ENCODE data around the gene ARFGAP1. TPM values are rescaled to one million over a fixed set of nuclear protein-coding genes. Genes with fewer than 3 reads are reported as not detected.

Gene ARFGAP1
- total and polyA plus RNA-seq, 2 of the 8 experiments (the other 6 are each of a cell fraction or from before 2014, with no cell fraction given) = 93.7 to 100 TPM

DNA sequence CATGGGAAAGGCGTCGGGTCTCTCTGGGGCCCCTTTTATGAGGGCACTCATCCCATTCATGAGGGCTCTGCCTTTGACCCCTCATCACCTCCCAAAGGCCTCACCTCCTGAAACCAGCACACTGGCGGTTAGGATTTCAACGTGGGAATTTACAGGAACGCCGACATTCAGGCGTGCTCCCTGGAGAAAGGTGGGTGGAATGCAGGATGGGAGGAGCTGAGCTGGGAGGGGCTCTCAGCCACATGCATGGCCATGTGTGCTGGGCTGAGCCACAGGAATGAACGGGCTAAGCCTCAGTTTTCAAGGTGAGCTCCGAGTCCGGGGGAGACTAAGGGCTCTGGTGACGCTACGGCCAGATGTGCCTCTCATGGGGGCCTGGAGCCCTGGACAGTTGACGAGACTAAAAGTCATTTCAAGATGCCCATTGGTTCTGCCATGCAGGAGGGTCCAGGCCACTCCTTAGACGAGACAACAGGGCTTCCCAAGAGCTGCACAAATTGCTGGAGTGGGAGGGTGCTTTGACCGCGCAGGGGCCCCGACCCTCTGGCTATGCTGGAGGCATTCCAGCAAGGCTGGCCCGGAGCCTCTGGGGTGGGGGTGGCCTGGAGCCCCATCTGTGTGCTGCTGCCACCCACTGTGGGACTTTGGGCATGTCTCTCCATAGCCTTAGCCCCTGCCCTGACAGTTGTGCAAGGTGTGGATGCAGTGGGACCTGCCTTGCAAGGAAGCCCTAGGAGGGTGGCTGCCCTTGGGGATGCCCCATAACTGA, 3.8 kb upstream of the ARFGAP1 start:
- Histone ChIP-seq H3K23ac (ENCODE audit: insufficient read length) (no peak overlapping the region), H4K5ac (ENCODE audit: insufficient read length, low read depth, low read length) (no peak overlapping the region), H4K91ac (replicated peaks; ENCODE audit: insufficient read length, low read length) (no peak overlapping the region), H2BK20ac (ENCODE audit: low read length) (no peak overlapping the region), H3K56ac (replicated peaks; ENCODE audit: insufficient read length, low read depth, low read length) (no peak overlapping the region), H3K79me2 (ENCODE audit: control insufficient read depth in 1 of 2, insufficient read depth in 2 of 2, low read length in 2 of 2) (peaks cover 7 to 9% of the 10 kb centered on the region in 2 experiments), H3K36me3 (ENCODE audit: control insufficient read depth in 2 of 4, insufficient read depth in 4 of 4, low read length in 3 of 4) (no peaks in the 10 kb centered on the region), H3K4me1 (replicated peaks in 1 of 4; ENCODE audit: control insufficient read depth in 3 of 4, insufficient read depth in 4 of 4, low read length in 3 of 4) (peaks cover 0 to 5% (median 1%) of the 10 kb centered on the region in 4 experiments; a peak in 5 of 7 replicates), H2AK5ac (ENCODE audit: low read depth, low read length) (no peak overlapping the region), H3K79me1 (ENCODE audit: low read depth, low read length) (peaks cover 2% of the 10 kb centered on the region), H2BK5ac (ENCODE audit: low read depth, low read length) (0 out of 2 replicates have a peak overlapping the region, but pooled peaks have one; percentile 26), H3K9ac (replicated peaks in 1 of 4; ENCODE audit: extremely low read depth in 1 of 4, low read depth in 3 of 4, low read length in 3 of 4) (no peak overlapping the region), H3K23me2 (ENCODE audit: low read depth, low read length) (no peaks in the 10 kb centered on the region), H2BK15ac (ENCODE audit: low read length) (no peak overlapping the region), H3K27me3 (replicated peaks in 1 of 4; ENCODE audit: control insufficient read depth in 3 of 4, extremely low read depth in 1 of 4, insufficient read depth in 3 of 4, low read length in 3 of 4) (peaks cover 0 to 2% (median 0%) of the 10 kb centered on the region in 4 experiments; a peak in 2 of 7 replicates), H2BK120ac (replicated peaks; ENCODE audit: low read depth, low read length) (no peak overlapping the region), H3K4me3 (ENCODE audit: extremely low read depth in 1 of 4, insufficient read depth in 2 of 4, low read depth in 3 of 4, low read length in 4 of 4) (no peak overlapping the region), H2AFZ (ENCODE audit: low read length) (no peak overlapping the region), H4K8ac (ENCODE audit: extremely low read depth, insufficient read depth, low read length) (peak overlapping the region; percentile 38; the same call in 1 of the 2 replicates), H3K4me2 (ENCODE audit: insufficient read depth in 1 of 2, low read depth in 2 of 2, low read length in 2 of 2) (no peak overlapping the region), H3K27ac (ENCODE audit: low read depth, low read length) (no peak overlapping the region), H2BK12ac (ENCODE audit: low read depth, low read length) (no peak overlapping the region), H3K14ac (ENCODE audit: insufficient read length) (no peak overlapping the region), H3K18ac (ENCODE audit: extremely low read depth, low read length) (no peak overlapping the region), H4K20me1 (replicated peaks in 1 of 2; ENCODE audit: control insufficient read depth in 1 of 2, insufficient read depth in 2 of 2, low read length in 2 of 2) (peaks cover 2 to 7% of the 10 kb centered on the region in 2 experiments), H3K9me3 (ENCODE audit: insufficient read depth in 2 of 2, low read depth in 1 of 2, low read length in 1 of 2) (no peaks in the 10 kb centered on the region), H3K4ac (replicated peaks; ENCODE audit: insufficient read length, low read depth, low read length) (no peak overlapping the region)
- TF ChIP-seq TAF1 (IDR thresholded peaks at IDR 0.05; ENCODE audit: low read depth, low read length) (no peak), BCL11A (IDR thresholded peaks at IDR 0.05; ENCODE audit: low read depth in 2 of 2, low read length in 2 of 2) (no peak), TEAD4 (IDR thresholded peaks at IDR 0.05; ENCODE audit: low read depth, low read length) (peak; percentile 46; the same call in 1 of the 2 replicates), CBX5 (IDR thresholded peaks at IDR 0.05; ENCODE audit: low read depth, low read length) (no peak), RXRA (IDR thresholded peaks at IDR 0.05; ENCODE audit: insufficient read depth, low read depth, low read length) (no peak), BRCA1 (IDR thresholded peaks at IDR 0.05; ENCODE audit: low read depth, low read length) (no peak)
- TF ChIP-seq, protein P1, sequence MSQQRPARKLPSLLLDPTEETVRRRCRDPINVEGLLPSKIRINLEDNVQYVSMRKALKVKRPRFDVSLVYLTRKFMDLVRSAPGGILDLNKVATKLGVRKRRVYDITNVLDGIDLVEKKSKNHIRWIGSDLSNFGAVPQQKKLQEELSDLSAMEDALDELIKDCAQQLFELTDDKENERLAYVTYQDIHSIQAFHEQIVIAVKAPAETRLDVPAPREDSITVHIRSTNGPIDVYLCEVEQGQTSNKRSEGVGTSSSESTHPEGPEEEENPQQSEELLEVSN (IDR thresholded peaks at IDR 0.05) = no peak
- TF ChIP-seq, protein P2, sequence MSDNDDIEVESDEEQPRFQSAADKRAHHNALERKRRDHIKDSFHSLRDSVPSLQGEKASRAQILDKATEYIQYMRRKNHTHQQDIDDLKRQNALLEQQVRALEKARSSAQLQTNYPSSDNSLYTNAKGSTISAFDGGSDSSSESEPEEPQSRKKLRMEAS (IDR thresholded peaks at IDR 0.05) = peak; percentile 41; the same call in 1 of the 2 replicates
- CTCF ChIA-PET (ENCODE audit: partially characterized antibody) = interaction anchor here (1.1 to 11.0 kb wide), 5 partner anchors 12 to 113 kb away, joined by 4 to 63 read pairs (median 5); no protein-coding TSS in a partner anchor
- DNase-seq (ENCODE audit: low read depth in 1 of 2, low spot score in 2 of 2) (no peak), FAIRE-seq (no peak)
- POLR2A ChIA-PET (ENCODE audit: partially characterized antibody) = interaction anchor here (0.6 to 1.0 kb wide), 3 partner anchors 9 to 22 kb away, joined by 3 read pairs; no protein-coding TSS in a partner anchor
- 76% methylated on average over 18 of the region's 18 CpGs; no CpG with 5 or more reads in 1 of the 2 experiments for WGBS, 2 experiments (ENCODE audit: extremely low coverage in 1 of 2, insufficient coverage in 1 of 2, insufficient read length in 1 of 2, insufficient replicate concordance in 2 of 2, low coverage in 1 of 2, low lambda C conversion rate in 2 of 2, missing lambda C conversion rate in 1 of 2)
